HEK293 (cell line): ENCODE data around the gene ABCA2.

Experiments
- CTCF ChIA-PET: fragments of 350-600 bp; formaldehyde crosslinking; extraction: SDS; loops from one replicate; lab custom pipeline; 2021; ENCODE audit warnings: antibody characterized with exemption; lab: Yijun Ruan, JAX
- POLR2A ChIA-PET: fragments of 300-600 bp; formaldehyde crosslinking; extraction: SDS; loops from one replicate; lab custom pipeline; 2020; ENCODE audit warnings: antibody characterized with exemption, inconsistent platforms; lab: Yijun Ruan, JAX
- H3K27ac ChIP-seq: fragments of 200-500 bp; sonication (Bioruptor generic); 2 replicates; pipeline ENCODE4 v1.5.1; 2014; ENCODE audit warnings: low read depth, low read length, control low read depth, inconsistent platforms; ENCODE audit errors: extremely low read depth
- H3K36me3 ChIP-seq, 2 experiments: fragments of 200-500 bp in 1 of 2; sonication (Bioruptor generic) in 1 of 2; 1 replicate in 1 of 2; 2 replicates in 1 of 2; pipeline ENCODE4 v1.5.1; 2014 to 2017; ENCODE audit warnings: inconsistent platforms in 2 of 2, low read length in 2 of 2; ENCODE audit not compliant: control insufficient read depth in 2 of 2, insufficient read depth in 1 of 2
- H3K4me1 ChIP-seq: fragments of 200-500 bp; sonication (Bioruptor generic); 2 replicates; pipeline ENCODE4 v1.5.1; 2014; ENCODE audit warnings: mild to moderate bottlenecking, low read length, inconsistent platforms; ENCODE audit not compliant: control insufficient read depth, insufficient read depth
- H3K4me3 ChIP-seq: 2 replicates; pipeline ENCODE4 v1.5.1; 2011; ENCODE audit warnings: low read depth, mild to moderate bottlenecking, control low read depth, low read length, moderate library complexity
- H3K9me3 ChIP-seq: fragments of 200-500 bp; sonication (Bioruptor generic); 2 replicates; pipeline ENCODE4 v1.5.1; 2014; ENCODE audit warnings: low read depth, low read length, inconsistent platforms; ENCODE audit not compliant: control insufficient read depth, insufficient read depth
- EGR2 ChIP-seq: fragments of 450-650 bp; formaldehyde crosslinking; IDR thresholded peaks from 2 replicates; pipeline ENCODE4 v1.5.1; 2016; ENCODE audit warnings: low read depth, missing biosample characterization, missing genetic modification characterization
- GLIS2 ChIP-seq: fragments of 450-650 bp; formaldehyde crosslinking; IDR thresholded peaks from 2 replicates; pipeline ENCODE4 v1.5.1; 2016; ENCODE audit warnings: missing biosample characterization, missing genetic modification characterization
- HIC1 ChIP-seq: fragments of 450-650 bp; formaldehyde crosslinking; IDR thresholded peaks from 2 replicates; pipeline ENCODE4 v1.5.1; 2016; ENCODE audit warnings: missing biosample characterization, missing genetic modification characterization
- KLF1 ChIP-seq: fragments of 450-650 bp; formaldehyde crosslinking; IDR thresholded peaks from 2 replicates; pipeline ENCODE4 v1.5.1; 2016; ENCODE audit warnings: missing biosample characterization, missing genetic modification characterization
- KLF8 ChIP-seq: fragments of 450-650 bp; formaldehyde crosslinking; IDR thresholded peaks from 2 replicates; pipeline ENCODE4 v1.5.1; 2016; ENCODE audit warnings: missing biosample characterization, missing genetic modification characterization
- KLF9 ChIP-seq: fragments of 450-650 bp; formaldehyde crosslinking; IDR thresholded peaks from 2 replicates; pipeline ENCODE4 v1.5.1; 2016; ENCODE audit warnings: missing biosample characterization, missing genetic modification characterization, low read depth
- PRDM10 ChIP-seq: fragments of 450-650 bp; formaldehyde crosslinking; IDR thresholded peaks from 2 replicates; pipeline ENCODE4 v1.5.1; 2016; ENCODE audit warnings: missing biosample characterization, missing genetic modification characterization
- PRDM2 ChIP-seq: fragments of 450-650 bp; formaldehyde crosslinking; IDR thresholded peaks from 2 replicates; pipeline ENCODE4 v1.5.1; 2016; ENCODE audit warnings: missing biosample characterization, missing genetic modification characterization, borderline replicate concordance
- PRDM4 ChIP-seq: fragments of 450-650 bp; formaldehyde crosslinking; IDR thresholded peaks from 2 replicates; pipeline ENCODE4 v1.5.1; 2017; ENCODE audit warnings: missing biosample characterization, missing genetic modification characterization
- YY1 ChIP-seq: fragments of 450-650 bp; formaldehyde crosslinking; IDR thresholded peaks from 2 replicates; pipeline ENCODE4 v1.5.1; 2018; ENCODE audit warnings: missing biosample characterization, missing genetic modification characterization
- ZBTB49 ChIP-seq: fragments of 450-650 bp; formaldehyde crosslinking; IDR thresholded peaks from 2 replicates; pipeline ENCODE4 v1.5.1; 2016; ENCODE audit warnings: missing biosample characterization, missing genetic modification characterization, low read depth
- ZFHX2 ChIP-seq: fragments of 450-650 bp; formaldehyde crosslinking; conservative IDR thresholded peaks from 2 replicates; pipeline ENCODE4 v1.5.1; 2016; ENCODE audit warnings: missing biosample characterization, missing genetic modification characterization
- ZNF26 ChIP-seq: fragments of 450-650 bp; formaldehyde crosslinking; IDR thresholded peaks from 2 replicates; pipeline ENCODE4 v1.5.1; 2016; ENCODE audit warnings: missing biosample characterization, missing genetic modification characterization

ABCA2 gene

GRCh38 chr9:137037035-137037434, 9.0 kb upstream of the ABCA2 start:
- Histone ChIP-seq H3K36me3 (peaks cover 0 to 30% of the 10 kb centered on the region in 2 experiments; a peak in 1 of 3 replicates), H3K4me1 (no peaks in the 10 kb centered on the region), H3K9me3 (no peaks in the 10 kb centered on the region), H3K4me3 (no peak overlapping the region), H3K27ac (no peak overlapping the region)
- ChIA-PET POLR2A (no interaction called here), CTCF (interaction anchor here (0.6 to 5.3 kb wide), 15 partner anchors 8 to 895 kb away, joined by 3 to 119 read pairs (median 4); partner anchors contain the start of genes AJM1, C8G, FBXW5 and NPDC1)
- peak; percentile 99 for TF ChIP-seq KLF1 (tag by site-specific recombination)
- peak; percentile 95 for TF ChIP-seq ZFHX2
- peak; percentile 90 for TF ChIP-seq EGR2 (tag by site-specific recombination)
- peak; percentile 15; the same call in 1 of the 2 replicates for TF ChIP-seq KLF8
- TF ChIP-seq YY1 (tag by site-specific recombination) = no peak
- no peak for TF ChIP-seq ZBTB49 (tag by site-specific recombination)
- TF ChIP-seq KLF9 (tag by site-specific recombination) = peak; percentile 83

- ChIA-PET POLR2A (interaction anchor here (0.7 to 2.0 kb wide), 6 partner anchors 11 to 250 kb away, joined by 3 to 16 read pairs (median 4); partner anchors contain the start of genes NPDC1 and PAXX), CTCF (interaction anchor here (0.6 to 5.3 kb wide), 47 partner anchors 8 to 516 kb away, joined by 3 to 119 read pairs (median 5); partner anchors contain the start of genes AJM1, C8G, CLIC3 and FBXW5)
- no peak overlapping the region for H3K4me3 ChIP-seq
- TF ChIP-seq PRDM10 (tag by site-specific recombination) (no peak), HIC1 (tag by site-specific recombination) (peak; percentile 33; the same call in 1 of the 2 replicates), GLIS2 (tag by site-specific recombination) (peak; percentile 40; the same call in 1 of the 2 replicates), PRDM2 (0 out of 2 replicates have a peak, but pooled peaks have one; percentile 13), PRDM4 (tag by site-specific recombination) (no peak), ZNF26 (tag by site-specific recombination) (no peak)
- no peaks in the 10 kb centered on the region for H3K9me3 ChIP-seq
- peaks cover 0 to 29% of the 10 kb centered on the region in 2 experiments; a peak in 1 of 3 replicates for H3K36me3 ChIP-seq
- H3K4me1 ChIP-seq = no peaks in the 10 kb centered on the region
- H3K27ac ChIP-seq = no peak overlapping the region
These were observed 7.9 kb upstream of the ABCA2 start for GRCh38 chr9:137035937-137036336.
